HCEC 1CT (cell line): Measurements from ENCODE around the gene TNIP1.
A peak's percentile ranks its signal among the peaks of the same experiment; 100 is the strongest.

ENCODE experiments used
- DNase-seq: peaks from one replicate; pipeline ENCODE4 v3.0.0-alpha.2; 2017

Gene TNIP1

GRCh38 chr5:151018846-151019245 lies 62.0 kb downstream of the TNIP1 start:
- no peak for DNase-seq

- no peak for DNase-seq
These were observed 62.9 kb downstream of the TNIP1 start for GRCh38 chr5:151017897-151018296.

- no peak for DNase-seq
These were observed 64.1 kb downstream of the TNIP1 start for GRCh38 chr5:151016700-151017099.

- DNase-seq: no peak
These were observed 64.8 kb downstream of the TNIP1 start for GRCh38 chr5:151015974-151016587.

- DNase-seq: no peak
These were observed 66.0 kb downstream of the TNIP1 start for GRCh38 chr5:151014680-151015343.

- no peak for DNase-seq
These were observed 68.0 kb downstream of the TNIP1 start for GRCh38 chr5:151012862-151013261.

- no peak for DNase-seq
These were observed 71.9 kb downstream of the TNIP1 start for GRCh38 chr5:151008906-151009305.

GRCh38 chr5:151008210-151008491 lies 72.7 kb downstream of the TNIP1 start:
- no peak for DNase-seq

GRCh38 chr5:151007430-151008209 lies 73.2 kb downstream of the TNIP1 start:
- no peak for DNase-seq

- DNase-seq: no peak
These were observed 74.0 kb downstream of the TNIP1 start for GRCh38 chr5:151006704-151007334.

- peak; percentile 47 for DNase-seq
These were observed 74.8 kb downstream of the TNIP1 start for GRCh38 chr5:151005950-151006576.

- DNase-seq: no peak
These were observed 75.5 kb downstream of the TNIP1 start for GRCh38 chr5:151005187-151005949.

GRCh38 chr5:151004499-151004898 lies 76.3 kb downstream of the TNIP1 start:
- no peak for DNase-seq

- no peak for DNase-seq
These were observed 77.4 kb downstream of the TNIP1 start for GRCh38 chr5:151003503-151003860.

GRCh38 chr5:151002681-151003502 lies 77.9 kb downstream of the TNIP1 start:
- DNase-seq: no peak

- DNase-seq: peak; percentile 51
These were observed 78.6 kb downstream of the TNIP1 start for GRCh38 chr5:151002250-151002649.

- no peak for DNase-seq
These were observed 79.4 kb downstream of the TNIP1 start for GRCh38 chr5:151001436-151001835.

- DNase-seq: no peak
These were observed 81.0 kb downstream of the TNIP1 start for GRCh38 chr5:150999704-151000442.

- no peak for DNase-seq
These were observed 86.9 kb downstream of the TNIP1 start for GRCh38 chr5:150993826-150994412.

GRCh38 chr5:150993422-150993821 lies 87.4 kb downstream of the TNIP1 start:
- DNase-seq: no peak

- no peak for DNase-seq
These were observed 88.1 kb downstream of the TNIP1 start for GRCh38 chr5:150992705-150993104.
